HG03064 (cell line): ENCODE measurements around the gene MARCHF2.
"Not testable (repeated sequence)": the region's sequence is repeated elsewhere in the genome, so short reads cannot be mapped to it uniquely, and the experiment has no call there.

Source experiments
- ATAC-seq: cut with Tn5 transposase; IDR thresholded peaks from one replicate; pipeline ENCODE4 v1.9.1; 2021; ENCODE audit warnings: low read depth; ENCODE audit not compliant: unreplicated experiment

Gene MARCHF2

DNA sequence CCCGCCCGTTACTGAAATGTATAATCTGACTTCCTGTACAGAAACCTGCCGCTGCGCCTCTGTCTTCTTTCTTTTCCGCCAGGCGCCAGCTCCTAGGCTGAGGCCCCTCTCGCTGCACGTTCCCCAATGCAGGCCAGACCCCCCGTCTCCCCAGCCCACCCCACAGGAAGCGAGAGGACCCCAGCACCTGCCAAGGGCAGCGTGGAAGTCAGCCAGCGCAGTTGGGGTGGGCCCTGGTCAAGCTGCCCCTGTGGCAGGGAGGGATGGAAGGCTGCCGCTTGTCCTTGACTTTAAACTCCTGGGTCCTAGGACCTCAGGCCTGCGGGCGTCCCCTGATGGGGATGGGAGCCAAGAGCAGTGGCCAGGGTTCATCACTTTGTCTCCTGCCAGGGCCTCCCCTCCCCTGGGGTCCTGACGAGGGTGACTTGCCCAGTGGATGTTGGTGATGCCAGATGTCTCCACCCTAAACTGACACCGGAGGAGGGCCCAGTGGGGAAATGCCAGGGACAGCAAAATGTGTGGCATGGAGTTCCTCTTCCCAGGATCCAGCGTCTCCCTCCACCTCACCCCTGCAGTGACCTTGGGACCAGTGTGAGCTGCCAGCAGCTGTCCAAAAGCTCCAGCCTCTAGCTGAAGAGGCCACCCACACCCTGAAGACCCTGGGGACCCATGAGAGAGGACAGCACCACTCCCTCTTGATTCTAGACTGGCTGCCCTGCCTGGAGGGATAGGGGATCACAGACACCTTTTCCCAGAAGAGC, 8.5 kb upstream of the MARCHF2 start:
- ATAC-seq, result no peak

- not testable (repeated sequence) for ATAC-seq
Observed at GRCh38 chr19:8410718-8411117, 2.4 kb upstream of the MARCHF2 start.

DNA sequence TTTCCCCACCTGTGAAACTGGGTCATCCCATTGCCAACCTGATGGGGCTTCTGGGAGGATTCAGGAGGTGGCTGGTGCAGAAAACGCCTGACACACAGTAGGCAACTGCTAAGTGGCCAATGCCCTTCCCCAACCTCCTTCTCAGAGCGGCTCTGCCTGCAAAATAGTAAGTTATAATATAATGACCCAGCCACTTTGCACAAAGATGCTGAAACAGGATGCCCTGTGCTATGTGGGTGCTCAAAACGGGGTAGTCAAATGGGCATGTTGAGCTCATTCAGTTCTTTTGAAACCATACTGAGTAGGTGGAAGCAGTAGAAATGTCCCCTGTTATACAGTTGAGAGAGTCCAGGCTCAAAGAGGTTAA, 507 bp downstream of the MARCHF2 start:
- no peak for ATAC-seq

DNA sequence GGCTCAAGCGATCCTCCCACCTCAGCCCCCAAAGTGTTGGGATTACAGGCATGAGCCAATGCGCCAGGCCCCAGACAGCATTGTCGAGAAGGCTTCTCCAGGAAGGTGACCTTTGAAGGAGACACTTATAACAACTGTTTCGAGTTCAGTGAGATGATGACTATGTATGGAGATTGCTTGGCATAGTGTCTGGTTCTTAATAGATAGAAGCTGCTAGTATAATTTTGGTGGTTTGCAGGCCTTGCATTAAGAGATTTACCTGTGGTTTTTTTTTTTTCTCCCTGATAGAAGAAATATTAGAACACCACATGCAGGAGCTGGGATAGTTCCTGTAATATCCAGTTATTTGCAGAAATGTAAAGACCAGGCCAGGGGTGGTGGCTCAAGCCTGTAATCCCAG, 3.7 kb downstream of the MARCHF2 start:
- ATAC-seq, result no peak

DNA sequence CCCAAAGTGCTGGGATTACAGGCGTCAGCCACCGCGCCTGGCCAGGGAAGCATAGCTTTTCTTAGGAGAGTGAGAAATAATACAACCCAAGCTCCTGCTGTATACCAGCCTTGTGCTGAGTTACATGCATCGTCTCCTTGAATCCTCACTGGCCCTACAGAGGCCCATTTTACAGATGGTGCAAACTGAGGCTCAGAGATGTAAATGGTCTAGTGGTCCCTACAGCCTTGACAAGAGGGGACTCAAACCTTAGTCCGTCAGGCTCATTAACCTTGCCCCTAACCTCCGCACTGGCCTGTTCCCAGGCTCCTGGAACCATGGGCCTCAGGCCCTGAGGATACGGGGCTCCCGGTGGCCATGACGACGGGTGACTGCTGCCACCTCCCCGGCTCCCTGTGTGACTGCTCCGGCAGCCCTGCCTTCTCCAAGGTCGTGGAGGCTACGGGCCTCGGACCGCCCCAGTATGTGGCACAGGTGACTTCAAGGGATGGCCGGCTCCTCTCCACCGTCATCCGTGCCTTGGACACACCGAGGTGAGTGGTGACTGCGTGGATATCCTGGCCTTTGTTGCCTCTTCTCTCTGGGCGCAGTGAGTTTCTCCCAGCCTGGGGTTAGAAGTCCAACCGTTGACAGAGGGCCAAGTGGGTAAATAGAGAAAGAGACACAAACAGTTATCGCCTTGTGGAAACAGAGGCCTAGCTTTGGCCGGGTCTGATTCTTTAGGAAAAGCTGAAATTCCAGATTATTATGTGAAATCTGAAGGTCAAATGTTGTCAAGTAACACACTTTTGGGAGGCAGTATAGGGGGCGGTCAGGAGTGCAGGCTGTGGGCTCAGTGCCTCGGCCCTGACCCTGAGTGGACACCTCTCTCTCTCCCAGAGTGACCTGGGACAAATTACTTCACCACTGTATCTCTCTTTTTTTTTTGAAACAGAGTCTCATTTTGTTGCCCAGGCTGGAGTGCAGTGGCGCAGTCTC, 8.7 kb downstream of the MARCHF2 start:
- no peak for ATAC-seq

DNA sequence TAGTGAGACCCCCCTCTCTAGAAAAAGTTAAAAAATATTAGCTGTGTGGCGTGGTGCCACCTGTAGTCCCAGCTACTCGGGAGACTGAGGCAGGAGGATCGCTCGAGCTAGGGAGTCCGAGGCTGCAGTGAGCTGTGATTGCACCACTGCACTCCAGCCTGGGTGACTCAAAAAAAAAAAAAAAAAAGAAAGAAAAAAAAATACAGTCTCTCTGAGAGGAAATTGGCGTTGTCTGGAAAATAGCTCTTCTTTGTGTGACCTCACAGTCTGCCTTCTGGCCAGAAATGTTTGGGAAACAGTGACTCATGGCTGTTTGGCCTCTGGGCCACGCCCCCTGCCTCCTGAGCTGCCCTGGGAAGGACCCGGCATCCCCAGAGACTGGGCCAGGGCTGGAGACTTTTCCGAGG, 10.7 kb downstream of the MARCHF2 start:
- no peak for ATAC-seq

DNA sequence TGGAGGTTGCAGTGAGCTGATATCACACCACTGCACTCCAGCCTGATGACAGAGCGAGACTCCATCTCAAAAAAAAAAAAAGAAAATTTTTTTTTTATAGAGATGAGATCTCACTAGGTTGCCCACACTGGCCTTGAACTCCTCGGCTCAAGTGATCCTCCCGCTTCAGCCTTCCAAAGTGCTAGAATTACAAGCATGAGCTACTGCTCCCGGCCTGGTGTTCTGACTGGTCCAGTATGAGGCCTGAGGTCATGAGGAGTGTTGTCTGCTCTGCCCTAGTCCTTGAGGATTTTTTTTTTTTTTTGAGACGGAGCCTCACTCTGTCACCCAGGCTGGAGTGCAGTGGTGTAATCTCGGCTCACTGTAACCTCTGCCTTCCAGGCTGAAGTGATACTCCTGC, 12.2 kb downstream of the MARCHF2 start:
- not testable (repeated sequence) for ATAC-seq

DNA sequence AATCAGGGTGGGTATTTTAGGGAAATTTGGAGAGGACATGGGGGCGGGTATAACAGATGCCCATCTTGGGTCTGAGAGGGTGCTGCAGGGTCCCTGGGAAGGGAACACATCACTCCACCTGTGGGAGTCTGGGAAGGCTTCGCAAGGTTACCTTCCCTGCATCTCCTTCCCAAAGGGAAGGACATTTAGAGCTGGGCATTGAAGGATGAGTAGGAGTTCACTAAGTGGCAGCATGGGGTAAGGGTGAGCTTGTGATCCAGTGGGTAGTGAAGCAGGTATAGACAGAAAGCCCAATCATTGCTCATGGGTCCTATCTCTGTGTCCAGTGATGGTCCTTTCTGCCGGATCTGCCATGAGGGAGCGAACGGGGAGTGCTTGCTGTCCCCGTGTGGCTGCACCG, 13.2 kb downstream of the MARCHF2 start:
- ATAC-seq, result no peak

GRCh38 chr19:8429044-8429443, 15.9 kb downstream of the MARCHF2 start:
- ATAC-seq, result no peak

GRCh38 chr19:8429826-8430225, 16.7 kb downstream of the MARCHF2 start:
- ATAC-seq, result no peak

- ATAC-seq, result no peak
Observed at GRCh38 chr19:8430650-8431049, 17.5 kb downstream of the MARCHF2 start.

DNA sequence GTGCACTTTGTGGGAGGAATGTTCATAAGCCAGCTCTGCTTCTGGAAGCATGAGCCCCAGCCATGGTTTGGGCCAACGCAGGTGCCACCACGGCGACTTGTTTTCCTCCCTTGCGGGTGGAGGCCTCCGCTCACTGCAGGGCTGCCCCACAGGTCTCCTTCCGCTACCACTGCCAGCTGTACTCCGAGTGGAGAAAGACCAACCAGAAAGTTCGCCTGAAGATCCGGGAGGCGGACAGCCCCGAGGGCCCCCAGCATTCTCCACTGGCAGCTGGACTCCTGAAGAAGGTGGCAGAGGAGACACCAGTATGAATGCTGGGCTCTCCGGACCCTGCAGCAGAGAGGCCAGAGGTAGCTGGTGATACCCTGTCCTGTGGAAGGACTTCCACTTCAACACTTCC, 25.1 kb downstream of the MARCHF2 start:
- no peak for ATAC-seq

- no peak for ATAC-seq
Observed at GRCh38 chr19:8441725-8442544, 28.8 kb downstream of the MARCHF2 start.

GRCh38 chr19:8444140-8444676, 31.1 kb downstream of the MARCHF2 start:
- ATAC-seq, result not testable (repeated sequence)

- ATAC-seq, result peak; percentile 78
Observed at GRCh38 chr19:8444677-8445487, 31.8 kb downstream of the MARCHF2 start, which contains the start of gene HNRNPM. Gene HNRNPM, plus strand, starts transcription at chr19:8444975. Its CDS starts 24 bp downstream, at chr19:8444999.

GRCh38 chr19:8445488-8446001, 32.4 kb downstream of the MARCHF2 start:
- peak; percentile 27 for ATAC-seq

DNA sequence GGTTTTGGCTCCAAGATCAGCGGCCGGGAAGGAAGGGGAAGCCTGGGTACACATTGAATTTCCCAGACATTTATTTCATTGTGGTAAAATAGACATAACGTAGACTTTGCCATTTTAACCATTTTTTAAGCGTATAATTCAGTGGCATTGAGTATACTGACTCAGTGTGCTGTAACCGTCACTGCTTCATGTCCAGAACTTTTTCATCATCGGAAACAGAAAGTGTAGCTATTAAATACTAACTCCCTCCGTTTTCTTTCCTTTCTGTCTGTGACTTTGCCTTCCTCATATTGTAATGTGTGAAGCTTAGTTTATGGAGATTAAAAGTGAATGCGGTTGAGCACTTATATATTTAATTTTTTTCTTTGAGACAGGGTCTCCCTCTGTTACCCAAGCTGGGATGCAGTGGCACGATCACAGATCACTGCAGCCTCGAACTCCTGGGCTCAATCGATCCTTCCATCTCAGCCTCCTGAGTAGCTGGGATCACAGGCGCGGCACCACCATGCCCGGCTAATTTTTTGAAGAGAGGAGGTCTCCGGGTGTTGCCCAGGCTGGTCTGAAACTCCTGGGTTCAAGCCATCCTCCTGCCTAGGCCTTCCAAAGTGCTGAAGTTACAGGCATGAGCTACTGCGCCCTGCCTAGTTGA, 33.1 kb downstream of the MARCHF2 start:
- no peak for ATAC-seq

- no peak for ATAC-seq
Observed at GRCh38 chr19:8449830-8450229, 36.7 kb downstream of the MARCHF2 start.

DNA sequence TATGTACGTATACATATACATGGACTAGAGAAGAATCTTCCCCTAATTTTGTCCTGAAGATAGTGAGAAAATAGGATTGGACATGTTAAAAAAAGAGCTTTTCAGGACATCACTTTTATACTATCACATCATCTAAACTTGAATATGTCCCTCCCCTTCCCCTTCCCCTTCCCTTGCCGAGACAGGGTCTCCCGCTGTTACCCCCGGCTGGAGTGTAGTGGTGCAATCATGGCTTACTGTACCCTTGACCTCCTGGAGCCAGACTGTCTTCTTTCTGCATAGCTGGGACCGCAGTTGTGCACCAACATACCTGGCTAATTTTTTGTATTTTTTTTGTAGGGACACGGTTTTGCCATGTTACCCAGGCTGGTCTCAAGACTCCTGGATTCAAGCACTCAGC, 38.3 kb downstream of the MARCHF2 start:
- ATAC-seq, result no peak
